GM12878 (cell line): Measurements from ENCODE around the gene MB21D2. TPM values are rescaled to one million over a fixed set of nuclear protein-coding genes. Genes with fewer than 3 reads are reported as not detected.

Experiments used
- ATAC-seq: fragments of 200-7000 bp; cut with Tn5 transposase; 3 replicates; pipeline ENCODE4 v1.9.1; 2020; ENCODE audit warnings: mild to moderate bottlenecking, moderate library complexity
- BruUV-seq: library from RNA; stranded (reverse); fragments of 400-500 nt; replicated peaks from 2 replicates; lab custom pipeline; 2021; lab: Mats Ljungman, UMichigan
- CTCF ChIA-PET: fragments of 300-600 bp; sonication (Branson Sonifier 250); formaldehyde crosslinking; extraction: SDS; loops from one replicate; lab custom pipeline; 2021; ENCODE audit warnings: inconsistent platforms; lab: Yijun Ruan, JAX
- POLR2A ChIA-PET: fragments of 350-600 bp; formaldehyde crosslinking; extraction: SDS; loops from one replicate; lab custom pipeline; 2021; ENCODE audit warnings: inconsistent platforms; lab: Charles Lee
- RAD21 ChIA-PET: fragments of 300-600 bp; sonication (Branson Sonifier 250); formaldehyde crosslinking; loops from one replicate; lab custom pipeline; 2023; ENCODE audit warnings: antibody characterized with exemption; ENCODE audit not compliant: unreplicated experiment; lab: Charles Lee
- SMC1A ChIA-PET: fragments of 300-600 bp; sonication (Branson Sonifier 250); formaldehyde crosslinking; loops from one replicate; lab custom pipeline; 2023; ENCODE audit not compliant: unreplicated experiment, uncharacterized antibody; lab: Charles Lee
- DNase-seq: peaks from one replicate; pipeline ENCODE4 v3.0.0-alpha.2; 2011; ENCODE audit warnings: low read depth, low spot score
- FAIRE-seq: peaks from 3 replicates; lab custom pipeline; 2011; peaks lifted over from hg19 to GRCh38; lab: Jason Lieb, UNC
- H2AFZ ChIP-seq: 2 replicates; pipeline ENCODE4 v1.6.0; 2011; ENCODE audit warnings: low read depth, low read length, control low read depth; ENCODE audit not compliant: control insufficient read depth
- H3K27ac ChIP-seq: 2 replicates; pipeline ENCODE4 v1.5.1; 2011; ENCODE audit warnings: control low read depth; ENCODE audit not compliant: control insufficient read depth, insufficient read depth
- H3K27me3 ChIP-seq, 2 experiments: replicated peaks in 1 of 2; 2 replicates each; pipeline versions ENCODE4 v1.6.0 to v1.6.1; 2011; ENCODE audit warnings: low read length in 1 of 2; ENCODE audit not compliant: control insufficient read depth in 2 of 2, insufficient read depth in 2 of 2
- H3K36me3 ChIP-seq, 2 experiments: 2 replicates each; pipeline ENCODE4 v1.5.1; 2011; ENCODE audit warnings: low read length in 1 of 2; ENCODE audit not compliant: control insufficient read depth in 2 of 2, insufficient read depth in 2 of 2
- H3K4me1 ChIP-seq: 2 replicates; pipeline ENCODE4 v1.6.1; 2011; ENCODE audit warnings: mild to moderate bottlenecking, low read length, moderate library complexity, mixed read lengths; ENCODE audit not compliant: control insufficient read depth, insufficient read depth
- H3K4me2 ChIP-seq: 2 replicates; pipeline ENCODE4 v1.6.0; 2011; ENCODE audit warnings: control low read depth; ENCODE audit not compliant: control insufficient read depth, insufficient read depth
- H3K4me3 ChIP-seq: fragments of 200-600 bp; sonication (generic); 2 replicates; pipeline ENCODE4 v1.5.1; 2016
- H3K79me2 ChIP-seq: 2 replicates; pipeline ENCODE4 v1.6.0; 2011; ENCODE audit warnings: low read length; ENCODE audit not compliant: control insufficient read depth, insufficient read depth
- H3K9ac ChIP-seq: 2 replicates; pipeline ENCODE4 v1.8.0; 2011; ENCODE audit warnings: low read length, control low read depth, mixed read lengths; ENCODE audit not compliant: control insufficient read depth, insufficient read depth
- H3K9me3 ChIP-seq: replicated peaks from 3 replicates; pipeline ENCODE4 v1.5.1; 2011; ENCODE audit warnings: mild to moderate bottlenecking, low read length; ENCODE audit not compliant: control insufficient read depth, insufficient read depth
- H4K20me1 ChIP-seq: 2 replicates; pipeline ENCODE4 v1.6.0; 2011; ENCODE audit not compliant: control insufficient read depth, insufficient read depth
- BRCA1 ChIP-seq: IDR thresholded peaks from 2 replicates; pipeline ENCODE4 v1.6.1; 2011; ENCODE audit warnings: low read depth, low read length, improper control_type of control experiment
- CBX5 ChIP-seq: sonication (generic); IDR thresholded peaks from 2 replicates; pipeline ENCODE4 v1.6.1; 2016; ENCODE audit warnings: low read depth, moderate library complexity, mild to moderate bottlenecking, inconsistent platforms
- E4F1 ChIP-seq: fragments of 450-650 bp; IDR thresholded peaks from 2 replicates; pipeline ENCODE4 v1.6.1; 2018; ENCODE audit warnings: borderline replicate concordance, mild to moderate bottlenecking; ENCODE audit not compliant: partially characterized antibody
- ESRRA ChIP-seq: IDR thresholded peaks from 2 replicates; pipeline ENCODE4 v1.6.1; 2012; ENCODE audit warnings: mild to moderate bottlenecking, low read length, improper control_type of control experiment
- FOXM1 ChIP-seq: IDR thresholded peaks from 2 replicates; pipeline ENCODE4 v1.6.1; 2012; ENCODE audit warnings: low read depth, mild to moderate bottlenecking, inconsistent platforms, low read length, moderate library complexity
- GABPA ChIP-seq: IDR thresholded peaks from 2 replicates; pipeline ENCODE4 v1.6.1; 2014; ENCODE audit warnings: antibody characterized with exemption, low read depth, mild to moderate bottlenecking, inconsistent platforms
- IKZF2 ChIP-seq, 2 experiments: fragments of 450-650 bp; IDR thresholded peaks; 2 replicates each; pipeline ENCODE4 v1.6.1; 2017; ENCODE audit warnings: mild to moderate bottlenecking in 2 of 2, moderate library complexity in 2 of 2
- KLF5 ChIP-seq: fragments of 450-650 bp; IDR thresholded peaks from 2 replicates; pipeline ENCODE4 v1.6.1; 2014; ENCODE audit warnings: mild to moderate bottlenecking; ENCODE audit not compliant: partially characterized antibody
- PAX5 ChIP-seq: IDR thresholded peaks from 2 replicates; pipeline ENCODE4 v1.6.1; 2011; ENCODE audit warnings: low read depth, low read length, borderline replicate concordance
- PBX3 ChIP-seq: IDR thresholded peaks from 2 replicates; pipeline ENCODE4 v1.6.1; 2011; ENCODE audit warnings: mild to moderate bottlenecking, low read depth, low read length, moderate library complexity; ENCODE audit not compliant: insufficient replicate concordance
- RBBP5 ChIP-seq: fragments of 200-600 bp; sonication (generic); conservative IDR thresholded peaks from 2 replicates; pipeline ENCODE4 v1.6.1; 2016
- ZSCAN29 ChIP-seq: fragments of 450-650 bp; IDR thresholded peaks from 2 replicates; pipeline ENCODE4 v1.6.1; 2017; ENCODE audit warnings: mild to moderate bottlenecking, moderate library complexity
- WGBS: methylation state at CpG from one replicate; pipeline ENCODE4 v1.1.6; 2016; ENCODE audit warnings: low lambda C conversion rate; ENCODE audit not compliant: insufficient replicate concordance, insufficient coverage; ENCODE audit errors: missing lambda C conversion rate; 5-methylcytosine and 5-hydroxymethylcytosine counted together
- in situ Hi-C: fragments of 300-500 bp; cut with MboI; formaldehyde crosslinking; loops from 9 replicates; pipeline ENCODE4 v1.14.3; 2018; ENCODE audit warnings: mixed read lengths
- intact Hi-C: fragments of 100-400 bp; cut with micrococcal nuclease; formaldehyde crosslinking; loops from one replicate; pipeline ENCODE4 v1.14.2; 2022; ENCODE audit not compliant: unreplicated experiment
- polyA plus RNA-seq, 11 experiments: library from polyadenylated mRNA; depleted of rRNA in 4 of 11; unstranded in 6 of 11; stranded (reverse) in 5 of 11; fragments of >200 nt; fragmentation: Nextera tagmentation in 4 of 11; fragmentation: Illumina TruSeq in 1 of 11; extraction: Ambion mirVana in 4 of 11; extraction: Trizol in 1 of 11; gene quantifications; 1 replicate in 1 of 11; 2 replicates in 10 of 11; pipeline versions ENCODE4 v1.2.1 to v1.2.3, GENCODE V29; 2011 to 2016; ENCODE audit warnings: inconsistent platforms in 2 of 11, missing spikeins in 2 of 11, low read depth in 1 of 11
- total RNA-seq, 4 experiments: library from RNA; depleted of rRNA in 3 of 4; stranded (reverse); fragments of >200 nt in 3 of 4; fragmentation: Illumina TruSeq in 1 of 4; extraction: Trizol in 1 of 4; gene quantifications; 2 replicates each; pipeline versions ENCODE4 v1.2.1 to v1.2.3, GENCODE V29; 2013 to 2021
- TF ChIP-seq, protein P1 (sequence below): IDR thresholded peaks from 2 replicates; pipeline ENCODE4 v1.6.1; 2012; ENCODE audit warnings: low read depth, low read length, improper control_type of control experiment

The MB21D2 gene
- total and polyA plus RNA-seq, 10 of the 15 experiments (the other 5 are each of a cell fraction or from before 2014, with no cell fraction given), result 7.9 to 21.2 (median 15.3) TPM

DNA sequence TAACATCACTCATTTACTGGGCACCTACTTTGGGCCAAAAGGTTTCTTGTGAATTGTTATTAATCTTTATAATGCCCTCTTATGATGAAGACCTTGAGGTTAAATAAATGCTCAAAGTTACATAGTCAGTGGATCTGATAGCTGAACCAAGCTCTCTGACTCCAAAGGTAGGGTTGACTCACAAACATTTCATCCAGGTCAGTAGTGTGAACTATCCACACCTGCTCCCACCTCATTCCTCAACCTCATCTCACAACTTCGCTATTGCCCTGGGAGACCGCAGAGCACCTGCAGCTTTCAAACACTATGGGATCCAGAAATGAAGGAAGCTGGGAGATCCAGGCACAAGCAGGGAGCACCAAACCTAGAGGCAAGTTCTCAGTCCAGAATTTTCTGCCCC lies 96.5 kb downstream of the MB21D2 start:
- peaks cover 42% of the 10 kb centered on the region for H3K4me1 ChIP-seq
- DNase-seq (no peak), ATAC-seq (no peak)
- H3K79me2 ChIP-seq, result peaks cover 13% of the 10 kb centered on the region
- H4K20me1 ChIP-seq, result no peaks in the 10 kb centered on the region
- POLR2A ChIA-PET, result interaction anchor here (1.2 kb wide), 1 partner anchor 93 kb away, joined by 4 read pairs; no protein-coding TSS in a partner anchor
- no peak overlapping the region for H3K9ac ChIP-seq
- H2AFZ ChIP-seq, result no peak overlapping the region
- TF ChIP-seq CBX5 (no peak), RBBP5 (no peak), FOXM1 (no peak)
- TF ChIP-seq, all 136 proteins: peak for 0
- WGBS, result 94% methylated on average over 2 of the region's 2 CpGs
- FAIRE-seq, result no peak
- Histone ChIP-seq H3K27me3 (no peaks in the 10 kb centered on the region), H3K36me3 (no peaks in the 10 kb centered on the region; a peak in 2 of 4 replicates), H3K4me3 (no peak overlapping the region), H3K9me3 (no peaks in the 10 kb centered on the region), H3K27ac (no peak overlapping the region), H3K4me2 (no peak overlapping the region)
- in situ Hi-C loops (no loop called here), intact Hi-C loops (no loop called here)
- SMC1A ChIA-PET, result interaction anchor here (0.6 to 17.1 kb wide), 9 partner anchors 10 to 220 kb away, joined by 3 to 472 read pairs (median 6); partner anchors contain the start of gene MB21D2
- RAD21 ChIA-PET, result interaction anchor here (1.0 to 14.6 kb wide), 8 partner anchors 9 to 113 kb away, joined by 3 to 425 read pairs (median 4); partner anchors contain the start of gene MB21D2
- CTCF ChIA-PET, result interaction anchor here (1.0 to 1.8 kb wide), 4 partner anchors 9 to 94 kb away, joined by 3 to 14 read pairs (median 4); no protein-coding TSS in a partner anchor
- BruUV-seq, result no TSS peak

GRCh38 chr3:192820161-192820560 lies 97.5 kb downstream of the MB21D2 start:
- SMC1A ChIA-PET, result interaction anchor here (0.8 to 17.1 kb wide), 14 partner anchors 12 to 221 kb away, joined by 3 to 472 read pairs (median 4); partner anchors contain the start of gene MB21D2
- in situ Hi-C loops, result no loop called here
- TF ChIP-seq GABPA, result no peak
- no peak for TF ChIP-seq PBX3
- TF ChIP-seq IKZF2 (IDR thresholded peaks at IDR 0.05), result no peak
- no peak for TF ChIP-seq ZSCAN29
- TF ChIP-seq E4F1, result no peak
- no peak for TF ChIP-seq BRCA1
- no peak for TF ChIP-seq KLF5
- TF ChIP-seq, protein P1, sequence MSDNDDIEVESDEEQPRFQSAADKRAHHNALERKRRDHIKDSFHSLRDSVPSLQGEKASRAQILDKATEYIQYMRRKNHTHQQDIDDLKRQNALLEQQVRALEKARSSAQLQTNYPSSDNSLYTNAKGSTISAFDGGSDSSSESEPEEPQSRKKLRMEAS, result no peak
- TF ChIP-seq PAX5, result no peak
- no peak for TF ChIP-seq ESRRA

More at GRCh38 chr3:192820161-192820560, 97.5 kb downstream of the MB21D2 start:
- Histone ChIP-seq H3K27me3 (no peaks in the 10 kb centered on the region), H4K20me1 (no peaks in the 10 kb centered on the region), H3K9me3 (no peaks in the 10 kb centered on the region), H3K4me2 (no peak overlapping the region), H3K36me3 (no peaks in the 10 kb centered on the region; a peak in 2 of 4 replicates), H3K79me2 (peaks cover 9% of the 10 kb centered on the region), H3K4me1 (peaks cover 34% of the 10 kb centered on the region), H2AFZ (no peak overlapping the region), H3K27ac (peak overlapping the region; percentile 68), H3K9ac (no peak overlapping the region), H3K4me3 (no peak overlapping the region)
- 96% methylated on average over 5 of the region's 5 CpGs for WGBS
- BruUV-seq, result no TSS peak
- ChIA-PET POLR2A (interaction anchor here (0.9 to 6.0 kb wide), 5 partner anchors 12 to 96 kb away, joined by 3 to 58 read pairs (median 3); partner anchors contain the start of gene MB21D2), RAD21 (interaction anchor here (0.8 to 14.6 kb wide), 6 partner anchors 10 to 112 kb away, joined by 3 to 425 read pairs (median 76); partner anchors contain the start of gene MB21D2), CTCF (interaction anchor here (0.6 to 10.7 kb wide), 6 partner anchors 30 to 1016 kb away, joined by 4 to 440 read pairs (median 5); partner anchors contain the start of gene MB21D2)
- intact Hi-C loops, result no loop called here
- FAIRE-seq, result no peak
- DNase-seq, result no peak
- no peak for ATAC-seq
